CD14-positive monocyte (primary cell): ENCODE measurements around the gene FGFR2. TPM values are rescaled to one million over a fixed set of nuclear protein-coding genes. Genes with fewer than 3 reads are reported as not detected.

Source experiments
- DNase-seq, 3 donors: peaks; one replicate each; pipeline ENCODE4 v3.0.0-alpha.2; 2011 to 2022
- H2AFZ ChIP-seq: 2 replicates; pipeline ENCODE4 v1.6.0; 2012; ENCODE audit warnings: mild to moderate bottlenecking, low read depth, low read length, inconsistent platforms; ENCODE audit not compliant: insufficient read depth, poor library complexity, severe bottlenecking
- H3K27ac ChIP-seq, 2 donors: 1 replicate in 1 of 2; 2 replicates in 1 of 2; pipeline ENCODE4 v1.5.1; 2012 to 2013; ENCODE audit warnings: low read length in 2 of 2, control low read depth in 1 of 2, inconsistent platforms in 1 of 2, low read depth in 1 of 2, mild to moderate bottlenecking in 1 of 2
- H3K27me3 ChIP-seq, 2 donors: one replicate each; pipeline versions ENCODE4 v1.6.0 to v1.6.1; 2011 to 2013; ENCODE audit warnings: low read length in 2 of 2; ENCODE audit not compliant: control insufficient read depth in 2 of 2, insufficient read depth in 2 of 2
- H3K36me3 ChIP-seq, 2 donors: replicated peaks in 1 of 2; 1 replicate in 1 of 2; 2 replicates in 1 of 2; pipeline versions ENCODE4 v1.5.1 to v1.6.1; 2012 to 2013; ENCODE audit warnings: low read length in 2 of 2, control low read depth in 1 of 2, inconsistent platforms in 1 of 2, mild to moderate bottlenecking in 1 of 2; ENCODE audit not compliant: insufficient read depth in 2 of 2, control insufficient read depth in 1 of 2
- H3K4me1 ChIP-seq, 2 donors: 1 replicate in 1 of 2; 2 replicates in 1 of 2; pipeline versions ENCODE4 v1.5.1 to v1.6.1; 2012 to 2013; ENCODE audit warnings: low read length in 2 of 2, control low read depth in 1 of 2, inconsistent platforms in 1 of 2, mild to moderate bottlenecking in 1 of 2, moderate library complexity in 1 of 2; ENCODE audit not compliant: insufficient read depth in 2 of 2, control insufficient read depth in 1 of 2
- H3K4me2 ChIP-seq: replicated peaks from 2 replicates; pipeline ENCODE3; 2012; ENCODE audit warnings: low read length, moderate library complexity, mild to moderate bottlenecking; ENCODE audit not compliant: poor library complexity, severe bottlenecking; ENCODE audit errors: extremely low read depth
- H3K4me3 ChIP-seq, 3 experiments: fragments of 200-600 bp in 1 of 3; sonication (generic) in 1 of 3; replicated peaks in 1 of 3; 1 replicate in 2 of 3; 2 replicates in 1 of 3; pipeline ENCODE4 v1.5.1; 2011 to 2013; ENCODE audit warnings: low read length in 3 of 3, mild to moderate bottlenecking in 3 of 3, control low read depth in 2 of 3, low read depth in 2 of 3, inconsistent platforms in 1 of 3, moderate library complexity in 1 of 3
- H3K79me2 ChIP-seq: 2 replicates; pipeline ENCODE4 v1.6.0; 2012; ENCODE audit warnings: mild to moderate bottlenecking, control low read depth, inconsistent platforms, low read length, moderate library complexity; ENCODE audit not compliant: insufficient read depth
- H3K9ac ChIP-seq: 2 replicates; pipeline ENCODE4 v1.6.0; 2017; ENCODE audit warnings: low read length, mild to moderate bottlenecking; ENCODE audit not compliant: insufficient read depth, poor library complexity, severe bottlenecking
- H3K9me3 ChIP-seq, 2 donors: replicated peaks in 1 of 2; 1 replicate in 1 of 2; 2 replicates in 1 of 2; pipeline versions ENCODE4 v1.5.1 to v1.6.1; 2012 to 2013; ENCODE audit warnings: low read length in 2 of 2, control low read depth in 1 of 2; ENCODE audit not compliant: control insufficient read depth in 1 of 2, insufficient read depth in 1 of 2
- H4K20me1 ChIP-seq: 2 replicates; pipeline ENCODE4 v1.6.0; 2012; ENCODE audit warnings: mild to moderate bottlenecking, low read length, control low read depth, moderate library complexity; ENCODE audit not compliant: insufficient read depth
- H3K27ac Mint-ChIP-seq, 7 donors: one replicate each; pipeline ENCODE4 v1.8.0; 2020; ENCODE audit warnings: mild to moderate bottlenecking in 7 of 7, mixed read lengths in 7 of 7, moderate library complexity in 6 of 7, inconsistent platforms in 2 of 7
- H3K27me3 Mint-ChIP-seq, 3 donors: one replicate each; pipeline ENCODE4 v1.8.0; 2021 to 2022; ENCODE audit warnings: low read depth in 3 of 3, mild to moderate bottlenecking in 3 of 3, mixed read lengths in 3 of 3, moderate library complexity in 3 of 3, inconsistent platforms in 1 of 3
- H3K36me3 Mint-ChIP-seq, 2 donors: one replicate each; pipeline ENCODE4 v1.8.0; 2020; ENCODE audit warnings: mixed read lengths in 2 of 2, inconsistent platforms in 1 of 2, mild to moderate bottlenecking in 1 of 2
- H3K4me1 Mint-ChIP-seq: one replicate; pipeline ENCODE4 v1.8.0; 2020; ENCODE audit warnings: mild to moderate bottlenecking, mixed read lengths
- H3K4me3 Mint-ChIP-seq, 2 donors: one replicate each; pipeline ENCODE4 v1.8.0; 2020; ENCODE audit warnings: mild to moderate bottlenecking in 2 of 2, mixed read lengths in 2 of 2, moderate library complexity in 1 of 2
- H3K9me3 Mint-ChIP-seq, 7 donors: one replicate each; pipeline ENCODE4 v1.8.0; 2020 to 2022; ENCODE audit warnings: mixed read lengths in 7 of 7, mild to moderate bottlenecking in 6 of 7, moderate library complexity in 6 of 7, inconsistent platforms in 2 of 7
- CTCF ChIP-seq: fragments of 200-600 bp; IDR thresholded peaks from one replicate; pipeline ENCODE4 v1.8.0; 2022; ENCODE audit warnings: antibody characterized with exemption, mild to moderate bottlenecking
- WGBS: methylation state at CpG from one replicate; pipeline ENCODE4 v1.1.5; 2013; ENCODE audit warnings: missing lambda C conversion rate; ENCODE audit not compliant: insufficient coverage; 5-methylcytosine and 5-hydroxymethylcytosine counted together
- intact Hi-C, 2 donors: fragments of 100-400 bp; cut with micrococcal nuclease; formaldehyde crosslinking; loops; one replicate each; pipeline versions ENCODE4 v1.15.0 to v1.15.1; 2023
- polyA plus RNA-seq, 3 donors: library from polyadenylated mRNA; depleted of rRNA in 1 of 3; unstranded in 2 of 3; stranded (reverse) in 1 of 3; fragments of 300-500 nt in 2 of 3; fragments of >200 nt in 1 of 3; fragmentation: Illumina TruSeq in 2 of 3; gene quantifications; 1 replicate in 2 of 3; 2 replicates in 1 of 3; pipeline ENCODE4 v1.2.3, GENCODE V29; 2012 to 2021

The FGFR2 gene
- polyA plus RNA-seq, 3 donors, result not detected

GRCh38 chr10:121452581-121452980, 145.7 kb downstream of the FGFR2 start:
- H4K20me1 ChIP-seq, result no peaks in the 10 kb centered on the region
- Mint-ChIP-seq H3K36me3 (no peaks in the 10 kb centered on the region), H3K4me3 (no peak overlapping the region), H3K9me3 (peaks cover 0 to 7% (median 4%) of the 10 kb centered on the region in 7 donors), H3K27me3 (peaks cover 0 to 2% (median 0%) of the 10 kb centered on the region in 3 donors), H3K4me1 (no peaks in the 10 kb centered on the region), H3K27ac (no peak overlapping the region)
- H3K4me2 ChIP-seq, result no peak overlapping the region
- no peaks in the 10 kb centered on the region for H3K9me3 ChIP-seq
- H3K79me2 ChIP-seq, result no peaks in the 10 kb centered on the region
- H3K27ac ChIP-seq, result no peak overlapping the region
- H3K9ac ChIP-seq, result no peak overlapping the region
- intact Hi-C loops, result no loop called here
- no peaks in the 10 kb centered on the region for H3K36me3 ChIP-seq
- no peak overlapping the region for H3K4me3 ChIP-seq
- H2AFZ ChIP-seq, result no peak overlapping the region
- no peaks in the 10 kb centered on the region for H3K4me1 ChIP-seq
- H3K27me3 ChIP-seq, result no peaks in the 10 kb centered on the region
- no peak for TF ChIP-seq CTCF
- no peak for DNase-seq
- 25% methylated on average over 2 of the region's 4 CpGs for WGBS

- H3K9me3 Mint-ChIP-seq, result peaks cover 0 to 10% (median 1%) of the 10 kb centered on the region in 7 donors
- WGBS, result 100% methylated on average over 2 of the region's 6 CpGs
- H3K4me1 Mint-ChIP-seq, result no peaks in the 10 kb centered on the region
Measured at GRCh38 chr10:121450247-121450646, 148.0 kb downstream of the FGFR2 start.

More at GRCh38 chr10:121450247-121450646, 148.0 kb downstream of the FGFR2 start:
- Histone ChIP-seq H3K79me2 (no peaks in the 10 kb centered on the region), H3K9me3 (no peaks in the 10 kb centered on the region), H3K27ac (no peak overlapping the region), H4K20me1 (no peaks in the 10 kb centered on the region), H3K4me2 (no peak overlapping the region), H2AFZ (no peak overlapping the region), H3K9ac (no peak overlapping the region), H3K4me1 (no peaks in the 10 kb centered on the region), H3K4me3 (no peak overlapping the region), H3K27me3 (no peaks in the 10 kb centered on the region), H3K36me3 (no peaks in the 10 kb centered on the region)
- intact Hi-C loops, result no loop called here
- H3K4me3 Mint-ChIP-seq, result no peak overlapping the region
- no peak for DNase-seq
- TF ChIP-seq CTCF, result no peak
- H3K36me3 Mint-ChIP-seq, result no peaks in the 10 kb centered on the region
- H3K27me3 Mint-ChIP-seq, result peaks cover 0 to 2% (median 0%) of the 10 kb centered on the region in 3 donors
- H3K27ac Mint-ChIP-seq, result no peak overlapping the region
